SK-N-SH (cell line): ENCODE data around the gene TULP4. TPM values are rescaled to one million over a fixed set of nuclear protein-coding genes. Genes with fewer than 3 reads are reported as not detected.

Source experiments
- CTCF ChIA-PET: fragments of 300-600, 350-600 bp; formaldehyde crosslinking; extraction: SDS; loops from one replicate; lab custom pipeline; 2021; lab: Yijun Ruan, JAX
- POLR2A ChIA-PET: fragments of 350-600 bp; sonication (Branson Sonifier 250); formaldehyde crosslinking; extraction: SDS; loops from one replicate; lab custom pipeline; 2020; ENCODE audit warnings: antibody characterized with exemption, inconsistent platforms; lab: Yijun Ruan, JAX
- DNase-seq: peaks from one replicate; pipeline ENCODE4 v3.0.0; 2012
- H2AFZ ChIP-seq: fragments of 200-600 bp; sonication (generic); 2 replicates; pipeline ENCODE4 v1.8.1; 2016; ENCODE audit warnings: antibody characterized with exemption, mild to moderate bottlenecking, low read depth
- H3F3A ChIP-seq: fragments of 200-600 bp; sonication (generic); replicated peaks from 2 replicates; pipeline ENCODE3; 2016; ENCODE audit warnings: antibody characterized with exemption, mild to moderate bottlenecking; ENCODE audit not compliant: insufficient read depth
- H3K27ac ChIP-seq, 2 experiments: fragments of 200-500 bp in 1 of 2; fragments of 200-600 bp in 1 of 2; sonication (Bioruptor generic) in 1 of 2; sonication (generic), shearing (Covaris generic) in 1 of 2; 2 replicates each; pipeline versions ENCODE4 v1.5.1 to v1.6.1; 2014 to 2016; ENCODE audit warnings: low read depth in 2 of 2, inconsistent platforms in 1 of 2, low read length in 1 of 2, mild to moderate bottlenecking in 1 of 2, mixed read lengths in 1 of 2
- H3K27me3 ChIP-seq: fragments of 200-600 bp; sonication (generic), shearing (Covaris generic); 2 replicates; pipeline ENCODE4 v1.6.1; 2016; ENCODE audit warnings: mixed run types; ENCODE audit not compliant: insufficient read depth
- H3K36me3 ChIP-seq, 2 experiments: fragments of 200-500 bp in 1 of 2; fragments of 200-600 bp in 1 of 2; sonication (Bioruptor generic) in 1 of 2; sonication (generic) in 1 of 2; replicated peaks in 1 of 2; 2 replicates each; pipeline versions ENCODE3 to v1.5.1; 2014 to 2016; ENCODE audit warnings: low read length in 1 of 2, mild to moderate bottlenecking in 1 of 2; ENCODE audit not compliant: insufficient read depth in 2 of 2, control insufficient read depth in 1 of 2
- H3K4me1 ChIP-seq, 2 experiments: fragments of 200-500 bp in 1 of 2; fragments of 200-600 bp in 1 of 2; sonication (Bioruptor generic) in 1 of 2; sonication (generic), shearing (Covaris generic) in 1 of 2; 2 replicates each; pipeline versions ENCODE4 v1.5.1 to v1.6.1; 2014 to 2016; ENCODE audit warnings: low read depth in 1 of 2, low read length in 1 of 2, mixed run types in 1 of 2; ENCODE audit not compliant: insufficient read depth in 2 of 2, control insufficient read depth in 1 of 2
- H3K4me2 ChIP-seq: fragments of 200-600 bp; sonication (generic), shearing (Covaris generic); 2 replicates; pipeline ENCODE4 v1.6.1; 2017; ENCODE audit warnings: mixed run types
- H3K4me3 ChIP-seq, 2 experiments: fragments of 200-500 bp in 1 of 2; fragments of 200-600 bp in 1 of 2; sonication (Bioruptor generic) in 1 of 2; sonication (generic), shearing (Covaris generic) in 1 of 2; 2 replicates each; pipeline versions ENCODE4 v1.5.1 to v1.8.1; 2014 to 2016; ENCODE audit warnings: low read depth in 2 of 2, inconsistent platforms in 1 of 2, low read length in 1 of 2, mild to moderate bottlenecking in 1 of 2, mixed read lengths in 1 of 2, moderate library complexity in 1 of 2
- H3K79me2 ChIP-seq: fragments of 200-600 bp; sonication (generic); 2 replicates; pipeline ENCODE4 v1.8.1; 2017; ENCODE audit warnings: mild to moderate bottlenecking; ENCODE audit not compliant: insufficient read depth
- H3K9ac ChIP-seq: fragments of 200-600 bp; sonication (generic); 2 replicates; pipeline ENCODE4 v1.6.1; 2017; ENCODE audit warnings: mixed run types
- H3K9me2 ChIP-seq: fragments of 200-600 bp; sonication (generic); 2 replicates; pipeline ENCODE4 v1.6.1; 2017; ENCODE audit warnings: mixed run types
- H3K9me3 ChIP-seq: fragments of 200-600 bp; sonication (generic); 2 replicates; pipeline ENCODE4 v1.6.1; 2017; ENCODE audit warnings: mixed run types, mild to moderate bottlenecking, moderate library complexity
- H4K20me1 ChIP-seq: fragments of 200-600 bp; sonication (generic); 2 replicates; pipeline ENCODE4 v1.6.1; 2017; ENCODE audit warnings: mild to moderate bottlenecking, mixed run types; ENCODE audit not compliant: insufficient read depth
- CTCF ChIP-seq: fragments of 200-600 bp; sonication (generic); IDR thresholded peaks from 2 replicates; pipeline ENCODE4 v1.6.1; 2017; ENCODE audit warnings: antibody characterized with exemption, mild to moderate bottlenecking, moderate library complexity
- ELF1 ChIP-seq: IDR thresholded peaks from 2 replicates; pipeline ENCODE4 v1.4.0; 2012
- MAX ChIP-seq: IDR thresholded peaks from 2 replicates; pipeline ENCODE4 v1.4.0; 2012; ENCODE audit warnings: low read depth
- MXI1 ChIP-seq: IDR thresholded peaks from 2 replicates; pipeline ENCODE4 v1.6.1; 2012; ENCODE audit warnings: mild to moderate bottlenecking, low read depth, low read length, improper control_type of control experiment
- NFIC ChIP-seq: IDR thresholded peaks from 2 replicates; pipeline ENCODE4 v1.4.0; 2012; ENCODE audit warnings: borderline replicate concordance
- PBX3 ChIP-seq: IDR thresholded peaks from 2 replicates; pipeline ENCODE4; 2012
- POLR2AphosphoS5 ChIP-seq: IDR thresholded peaks from 2 replicates; pipeline ENCODE4 v1.6.1; 2012; ENCODE audit warnings: low read depth, low read length
- RXRA ChIP-seq: IDR thresholded peaks from 2 replicates; pipeline ENCODE4 v1.4.0; 2012; ENCODE audit warnings: low read depth, mild to moderate bottlenecking, borderline replicate concordance
- SIN3A ChIP-seq: IDR thresholded peaks from 2 replicates; pipeline ENCODE4 v1.6.1; 2012; ENCODE audit warnings: low read depth, mild to moderate bottlenecking, low read length, moderate library complexity, borderline replicate concordance
- USF1 ChIP-seq: IDR thresholded peaks from 2 replicates; pipeline ENCODE4 v1.4.0; 2012; ENCODE audit warnings: low read depth, borderline replicate concordance
- YY1 ChIP-seq: IDR thresholded peaks from 2 replicates; pipeline ENCODE4 v1.4.0; 2012; ENCODE audit warnings: low read depth, mild to moderate bottlenecking
- ZBTB33 ChIP-seq: IDR thresholded peaks from 2 replicates; pipeline ENCODE4 v1.4.0; 2012; ENCODE audit warnings: low read depth, borderline replicate concordance
- WGBS: methylation state at CpG from one replicate; pipeline ENCODE4 v1.1.6; 2017; ENCODE audit warnings: low lambda C conversion rate; 5-methylcytosine and 5-hydroxymethylcytosine counted together
- polyA plus RNA-seq, 3 experiments: library from polyadenylated mRNA; depleted of rRNA; stranded (reverse); fragments of >200 nt; gene quantifications; 2 replicates each; pipeline ENCODE4 v1.2.3, GENCODE V29; 2012

The TULP4 gene
- polyA plus RNA-seq, 1 of the 3 experiments (the other 2 are of a cell fraction), result 5.9 TPM

GRCh38 chr6:158503846-158504245, 191.6 kb downstream of the TULP4 start:
- no peak for TF ChIP-seq USF1
- TF ChIP-seq CTCF, result no peak
- TF ChIP-seq SIN3A, result no peak
- no peak for TF ChIP-seq ELF1
- no peak for TF ChIP-seq MXI1
- TF ChIP-seq YY1, result no peak
- no peak for TF ChIP-seq RXRA
- no peak for TF ChIP-seq ZBTB33
- no peak for TF ChIP-seq MAX
- no peak for TF ChIP-seq NFIC
- TF ChIP-seq POLR2AphosphoS5, result no peak
- TF ChIP-seq PBX3, result no peak
- Histone ChIP-seq H3F3A (no peaks in the 10 kb centered on the region), H2AFZ (no peak overlapping the region), H3K4me3 (no peak overlapping the region), H3K27me3 (no peaks in the 10 kb centered on the region), H3K4me2 (no peak overlapping the region), H3K36me3 (peaks cover 14 to 48% of the 10 kb centered on the region in 2 experiments), H3K9ac (no peak overlapping the region), H3K27ac (no peak overlapping the region), H3K9me3 (no peaks in the 10 kb centered on the region), H3K4me1 (no peaks in the 10 kb centered on the region; a peak in 1 of 4 replicates), H4K20me1 (no peaks in the 10 kb centered on the region), H3K79me2 (no peaks in the 10 kb centered on the region; the same call in 1 of the 2 replicates), H3K9me2 (no peaks in the 10 kb centered on the region)
- DNase-seq, result no peak
- ChIA-PET POLR2A (no interaction called here), CTCF (interaction anchor here (1.3 kb wide), 1 partner anchor 102 kb away, joined by 3 read pairs; no protein-coding TSS in a partner anchor)
- 98% methylated on average over 19 of the region's 25 CpGs for WGBS
